ENCODE results near the gene SALL3.

The SALL3 gene

GRCh38 chr18:79006106-79006795 lies 26.6 kb downstream of the SALL3 start:
- no peak for DNase-seq (ENCODE audit: low read depth)

DNA sequence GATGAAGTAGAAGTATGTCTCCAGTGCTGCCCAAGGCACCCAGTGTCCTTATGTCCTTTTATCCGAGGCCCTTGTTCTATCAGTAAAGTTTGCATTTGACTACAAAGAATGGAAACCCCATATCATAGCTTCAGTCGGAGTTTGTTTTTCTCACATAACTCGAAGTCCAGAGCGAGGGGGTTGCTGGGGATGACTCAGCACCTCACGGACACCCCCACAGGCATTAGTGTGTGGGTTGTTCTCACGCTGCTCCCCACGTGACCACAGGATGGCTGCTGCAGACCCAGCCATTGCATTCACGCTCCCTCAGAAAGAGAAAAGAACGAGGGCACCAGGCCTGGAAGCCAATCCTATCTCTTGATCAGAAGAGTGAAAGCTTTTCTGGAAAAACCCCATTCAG lies 27.8 kb downstream of the SALL3 start:
- no peak for DNase-seq (ENCODE audit: low read depth)

DNA sequence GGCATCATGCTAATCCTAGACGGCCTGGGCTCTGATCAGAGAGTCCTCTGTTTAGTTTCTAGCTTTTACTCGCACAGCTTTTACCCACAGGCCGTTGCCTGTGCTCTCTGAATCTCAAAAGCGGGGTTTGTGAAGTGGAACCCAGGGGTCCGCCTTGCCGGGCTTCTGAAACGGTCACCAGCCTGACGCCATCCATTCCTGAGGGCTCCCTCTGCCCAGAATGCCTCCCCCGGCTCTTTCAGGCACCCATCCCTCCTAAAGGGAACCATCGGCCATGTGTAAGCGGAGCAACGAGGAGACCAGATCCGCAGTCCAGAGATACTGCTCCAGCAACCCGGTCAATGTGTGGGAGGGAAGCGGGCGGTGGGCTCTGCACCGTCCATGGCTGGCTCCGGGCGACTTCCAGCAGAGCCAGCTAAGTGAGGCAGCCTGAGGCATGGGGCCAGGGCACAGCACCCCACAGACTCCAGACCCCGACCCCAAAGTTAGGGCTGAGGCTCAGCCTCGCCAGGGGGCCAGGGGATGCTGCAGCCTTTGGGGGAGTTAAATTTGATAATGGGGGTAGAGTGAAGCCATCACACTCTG lies 28.8 kb downstream of the SALL3 start:
- DNase-seq (ENCODE audit: low read depth): no peak

DNA sequence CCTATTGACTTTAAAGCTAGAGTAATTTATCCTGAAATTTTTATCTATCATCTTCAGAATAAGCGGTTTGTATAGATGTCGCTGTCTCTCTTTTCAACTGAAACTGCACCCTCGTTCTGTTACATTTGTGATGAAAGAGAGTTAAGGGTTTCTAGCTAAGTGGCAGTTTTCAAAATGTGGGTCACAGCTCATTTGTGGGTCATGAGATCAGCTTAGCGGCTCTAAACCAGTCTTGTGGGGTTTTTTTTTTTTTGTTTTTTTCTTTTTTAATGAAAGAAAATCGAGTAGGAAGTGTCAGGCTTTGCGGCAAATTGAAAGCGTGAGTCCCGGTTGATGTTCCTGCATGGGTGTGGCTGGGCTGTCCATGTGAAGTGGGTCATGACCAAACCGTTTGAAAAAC lies 31.2 kb downstream of the SALL3 start:
- no peak for DNase-seq (ENCODE audit: low read depth)

- DNase-seq (ENCODE audit: low read depth): no peak
Observed at GRCh38 chr18:79011300-79011870, 31.8 kb downstream of the SALL3 start.

DNA sequence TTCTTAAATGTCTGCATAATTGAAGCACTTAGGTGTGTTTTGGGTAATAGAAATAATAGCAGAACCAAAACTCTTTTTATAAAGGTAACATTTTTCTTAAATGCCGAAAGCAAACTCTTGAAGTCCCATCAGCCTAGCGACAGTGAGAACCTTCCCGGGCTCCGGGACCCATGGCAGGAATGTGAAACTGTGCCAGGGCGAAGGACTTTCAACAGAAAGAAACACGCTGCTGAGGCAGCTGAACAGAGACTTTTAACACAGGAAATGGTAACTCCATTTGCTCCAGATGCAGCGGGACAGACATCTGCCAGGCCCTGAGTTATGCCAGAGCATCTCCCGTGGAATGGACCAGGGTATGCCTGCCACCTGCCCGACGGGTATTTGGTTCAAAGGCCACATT lies 34.3 kb downstream of the SALL3 start:
- DNase-seq (ENCODE audit: low read depth): no peak

GRCh38 chr18:79018911-79019310 lies 39.3 kb downstream of the SALL3 start:
- no peak for DNase-seq (ENCODE audit: low read depth)

GRCh38 chr18:79019881-79020280 lies 40.3 kb downstream of the SALL3 start:
- DNase-seq (ENCODE audit: low read depth): no peak

- DNase-seq (ENCODE audit: low read depth): no peak
Observed at GRCh38 chr18:79022603-79023002, 43.0 kb downstream of the SALL3 start.

- no peak for DNase-seq (ENCODE audit: low read depth)
Observed at GRCh38 chr18:79026491-79026890, 46.9 kb downstream of the SALL3 start.

DNA sequence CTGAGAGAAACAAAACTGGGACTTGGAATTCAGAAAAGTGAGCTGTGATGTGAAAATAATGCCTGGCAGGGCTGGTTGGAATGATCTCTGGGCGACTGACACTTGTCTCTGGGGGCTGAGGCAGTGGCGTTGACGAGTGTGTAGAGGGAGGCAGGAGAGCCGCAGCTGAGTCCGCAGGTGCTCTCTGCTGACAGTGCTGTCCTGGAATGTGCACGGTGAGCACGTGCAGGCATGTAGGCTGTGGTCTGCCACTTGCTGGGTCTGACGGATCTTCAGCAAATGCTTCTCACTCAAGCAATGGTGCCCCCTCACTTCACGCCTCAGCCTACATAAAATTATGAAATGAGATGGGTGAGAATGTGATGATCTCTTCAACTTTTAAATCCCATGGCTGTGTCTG lies 51.1 kb downstream of the SALL3 start:
- DNase-seq (ENCODE audit: low read depth): no peak

DNA sequence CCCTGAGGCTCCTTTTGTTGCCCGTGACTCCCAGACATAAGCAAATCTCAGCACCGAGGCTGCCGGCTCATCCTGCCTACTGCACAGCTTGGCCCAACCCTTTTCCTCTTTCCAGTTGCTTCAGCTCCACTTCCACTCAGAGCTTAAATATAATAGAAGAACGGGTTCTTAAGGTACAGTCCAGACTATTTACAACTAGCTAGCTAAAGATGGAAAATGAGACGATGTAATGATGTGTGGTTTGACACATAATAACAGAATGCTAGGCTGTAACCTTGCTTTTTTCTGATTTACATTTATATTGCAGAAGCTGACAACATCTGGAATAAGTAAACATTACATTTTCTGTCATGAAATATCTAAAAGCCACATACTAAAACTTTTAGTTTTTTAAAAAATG lies 62.7 kb downstream of the SALL3 start:
- DNase-seq (ENCODE audit: low read depth): no peak

DNA sequence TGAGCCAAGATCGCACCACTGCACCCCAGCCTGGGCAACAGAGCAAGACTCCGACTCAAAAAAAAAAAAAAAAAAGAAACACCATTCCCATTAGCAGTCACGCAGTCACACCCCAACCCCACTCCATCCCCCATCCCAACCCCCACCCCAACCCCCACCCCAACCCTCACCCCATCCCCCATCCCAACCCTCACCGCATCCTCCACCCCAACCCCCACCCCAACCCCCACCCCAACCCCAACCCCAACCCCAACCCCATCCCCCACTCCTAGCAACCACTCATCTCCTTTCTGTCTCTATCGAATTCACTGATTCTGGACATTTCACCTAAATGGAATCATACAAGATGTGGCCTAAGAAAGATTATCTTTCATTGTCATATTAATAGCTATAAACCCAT lies 63.7 kb downstream of the SALL3 start:
- DNase-seq (ENCODE audit: low read depth): no peak

GRCh38 chr18:79046522-79046921 lies 66.9 kb downstream of the SALL3 start:
- no peak for DNase-seq (ENCODE audit: low read depth)

DNA sequence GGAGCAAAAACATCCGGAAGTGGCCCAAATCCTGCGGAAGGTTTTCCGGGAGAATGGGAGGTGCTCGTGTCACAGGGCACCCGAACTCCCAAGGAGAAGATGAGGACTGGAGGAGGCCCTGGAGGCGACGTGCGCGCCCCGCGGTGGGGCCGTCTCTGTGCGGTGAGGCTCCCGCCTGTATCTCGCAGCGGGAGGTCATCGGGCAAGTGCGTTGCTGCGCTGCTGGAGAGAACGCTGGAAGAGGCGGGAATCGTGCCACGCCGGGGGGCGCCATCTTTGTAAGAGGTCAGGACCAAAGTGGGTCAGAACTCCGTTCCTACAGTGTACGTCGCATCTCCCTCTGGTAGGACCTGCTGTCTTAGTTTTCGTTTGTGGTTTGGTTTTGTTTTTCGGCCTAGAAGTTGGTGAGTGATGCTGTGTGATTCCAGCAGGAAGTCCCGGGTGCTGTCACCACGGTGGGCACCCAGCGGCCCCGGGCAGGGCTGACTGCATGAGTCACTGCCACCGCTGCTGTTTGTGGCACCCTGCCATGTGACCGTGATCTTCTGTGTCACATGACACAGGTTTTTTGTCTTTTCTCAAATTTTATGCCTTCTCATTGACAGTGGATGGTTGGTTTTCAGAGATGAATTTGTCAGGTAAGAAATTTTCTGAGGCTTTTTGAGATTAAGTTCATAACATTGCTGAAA lies 68.1 kb downstream of the SALL3 start:
- DNase-seq (ENCODE audit: low read depth): no peak

- DNase-seq (ENCODE audit: low read depth): no peak
Observed at GRCh38 chr18:79048245-79048632, 68.6 kb downstream of the SALL3 start.

DNA sequence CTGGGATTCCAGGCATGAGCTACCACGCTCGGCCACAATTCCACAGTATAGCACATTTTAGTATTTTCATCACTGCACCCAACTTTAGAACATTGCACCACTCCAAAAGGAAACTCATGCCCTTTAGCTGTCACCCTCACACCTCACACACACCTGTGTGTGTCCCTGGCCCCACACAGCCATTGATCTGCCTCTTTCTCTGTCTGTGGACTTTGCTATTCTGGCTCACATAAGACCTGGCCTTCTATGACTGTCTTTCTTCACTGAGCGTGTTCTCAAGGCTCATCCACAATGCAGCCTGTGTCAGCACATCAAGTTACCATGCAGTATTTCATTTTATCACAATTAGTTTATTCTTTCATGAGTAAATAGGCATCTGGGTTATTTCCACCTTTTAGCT lies 69.9 kb downstream of the SALL3 start:
- DNase-seq (ENCODE audit: low read depth): no peak
